NCI-H1417 (cell line): ENCODE results near the gene LEP.
"Not testable (repeated sequence)": the region's sequence is repeated elsewhere in the genome, so short reads cannot be mapped to it uniquely, and the experiment has no call there.

Experiments
- DNase-seq, 3 experiments: peaks; one replicate each; lab custom pipeline; 2025; lab: John Stamatoyannopoulos, UW

The LEP gene

DNA sequence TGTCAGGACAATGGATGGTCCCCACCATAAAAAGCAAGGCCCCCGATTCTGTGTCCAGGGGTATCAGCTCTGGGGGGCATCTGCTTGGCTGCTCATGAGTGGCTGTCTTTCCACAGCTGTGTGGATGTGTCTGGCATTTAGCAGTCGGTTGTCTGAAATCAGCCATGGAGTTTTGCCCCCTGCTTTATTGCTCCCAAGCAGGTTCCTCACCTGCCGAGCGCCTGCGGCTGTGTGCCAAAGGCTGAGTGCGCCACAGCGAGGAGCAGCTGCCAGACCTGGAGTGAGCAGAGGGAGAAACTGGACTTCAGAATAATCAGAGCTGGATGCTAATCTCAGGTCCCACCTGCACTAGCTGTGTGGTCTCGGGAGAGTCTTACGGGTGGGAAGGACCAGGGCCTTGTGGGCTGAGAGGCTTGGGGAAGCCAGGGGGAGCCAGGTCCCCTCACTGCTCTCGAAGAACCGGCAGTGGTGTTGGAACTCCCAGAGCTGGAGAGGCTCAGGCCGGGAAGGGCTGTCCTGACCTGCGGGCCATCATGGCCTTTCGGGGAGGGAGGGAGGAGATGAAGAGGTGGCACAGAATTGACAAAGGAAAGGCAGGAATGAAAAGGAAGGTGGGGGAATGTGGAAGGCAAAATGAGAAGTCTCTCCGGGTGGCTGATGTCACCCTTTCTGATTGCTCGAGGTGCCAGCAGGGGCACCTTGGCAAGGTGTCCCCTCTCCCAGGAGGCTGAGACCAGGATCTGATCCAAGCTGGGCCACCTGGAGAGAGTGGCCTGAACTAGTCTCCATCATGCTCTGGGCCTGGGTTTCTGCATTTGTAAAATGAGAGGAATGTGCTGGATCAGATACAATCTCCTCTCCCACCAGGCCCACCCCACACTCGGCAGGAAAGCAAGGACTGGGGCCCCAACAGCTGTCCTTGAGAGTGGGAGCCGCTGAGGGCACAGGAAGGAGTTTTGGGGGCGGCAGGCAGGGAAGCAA is 30.2 kb upstream of the LEP start:
- peak in 2 of 3 experiments; percentile 67 to 81 for DNase-seq

DNA sequence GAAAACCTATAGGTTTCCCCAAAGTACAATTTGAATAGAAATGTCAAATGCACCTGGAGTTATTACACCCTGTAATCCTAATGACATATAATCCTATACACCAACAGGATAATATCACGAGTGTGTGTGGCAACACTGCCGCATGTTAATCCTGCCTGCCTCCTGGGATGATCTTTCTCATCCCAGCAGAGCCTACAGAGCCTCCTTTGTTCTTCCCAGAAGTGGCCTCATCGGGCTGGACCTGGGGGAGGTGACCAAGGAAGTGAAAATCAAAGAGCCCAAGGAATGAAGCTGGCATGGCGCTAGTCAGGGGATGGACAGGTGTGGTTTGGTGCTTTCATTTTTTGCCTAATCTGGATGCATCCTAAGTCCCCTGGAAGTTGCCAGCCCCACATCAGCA is 29.5 kb upstream of the LEP start:
- DNase-seq, result no peak

DNA sequence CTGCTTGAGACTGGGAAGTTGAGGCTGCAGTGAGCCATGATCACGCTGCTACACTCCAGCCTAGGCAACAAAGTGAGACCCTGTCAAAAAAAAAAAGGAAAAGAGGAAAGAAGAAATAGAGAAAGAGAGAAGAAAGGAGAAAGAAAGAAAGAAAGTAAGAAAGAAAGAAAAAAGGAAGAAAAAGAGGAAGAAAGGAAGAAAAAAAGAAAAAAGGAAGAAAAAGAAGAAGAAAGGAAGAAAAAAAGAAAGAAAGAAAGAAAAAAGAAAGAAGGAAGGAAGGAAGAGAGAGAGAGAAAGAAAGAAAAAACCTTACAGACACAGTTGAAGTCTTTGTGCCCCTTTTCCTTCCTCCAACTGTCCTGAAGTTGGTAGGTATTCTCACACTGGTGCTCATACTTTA is 26.6 kb upstream of the LEP start:
- DNase-seq, result no peak

DNA sequence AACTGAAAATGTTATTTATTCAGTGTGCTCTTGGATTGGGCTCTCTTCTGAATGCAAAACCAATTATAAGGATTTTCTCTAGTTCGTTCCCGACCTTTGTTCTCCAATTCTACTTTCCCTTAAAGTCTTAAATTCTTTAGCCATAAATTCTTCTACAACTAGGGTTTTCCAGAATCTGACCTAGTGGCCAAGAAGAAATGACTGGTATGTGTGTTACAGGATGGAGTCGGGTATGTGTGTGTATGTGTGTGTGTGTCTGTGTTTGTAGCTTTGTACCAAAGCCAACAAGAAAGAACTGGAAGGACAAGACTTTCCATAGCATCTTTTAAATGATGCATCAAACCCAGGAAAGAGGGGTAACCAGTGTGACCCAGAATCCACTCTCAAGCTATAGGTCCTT is 25.8 kb upstream of the LEP start:
- DNase-seq, result no peak

- DNase-seq, result no peak
Observed at GRCh38 chr7:128215739-128216138, 25.3 kb upstream of the LEP start.

DNA sequence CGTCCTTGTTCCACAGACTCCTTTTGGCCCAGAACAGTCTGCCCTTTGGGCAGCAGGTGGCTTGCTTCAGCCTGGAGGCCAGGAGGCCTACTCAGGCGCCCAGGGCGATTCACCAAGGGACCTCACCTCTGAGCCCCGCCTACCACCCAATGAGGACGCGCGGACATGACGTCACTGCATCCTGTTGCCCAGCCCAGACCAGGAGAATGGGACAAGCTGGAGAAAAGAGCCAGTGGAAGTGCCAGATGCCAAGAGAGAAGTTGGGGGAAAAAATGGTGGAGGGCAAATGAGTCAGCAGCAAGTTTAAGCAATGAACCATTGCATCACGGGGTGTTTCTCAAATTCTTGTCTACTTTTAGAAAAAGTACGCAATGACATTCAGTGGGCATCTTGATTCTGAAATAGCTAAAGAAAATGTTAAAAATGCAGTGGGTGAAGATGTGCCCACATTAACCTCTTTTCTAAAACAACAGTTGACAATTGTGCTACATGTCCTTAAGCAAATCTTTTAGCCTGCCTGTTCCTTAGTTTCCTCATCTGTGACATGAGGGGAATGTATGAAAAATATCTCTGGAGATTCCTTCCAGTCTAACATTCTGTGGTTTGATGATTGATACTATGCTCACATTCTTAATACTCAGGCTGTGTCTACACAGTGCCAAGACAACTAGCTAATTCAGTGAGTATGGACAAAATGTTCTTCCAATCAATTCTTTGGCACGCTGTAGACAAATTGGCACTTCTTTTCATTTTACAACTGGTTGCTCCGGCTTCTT is 23.9 kb upstream of the LEP start:
- no peak for DNase-seq

DNA sequence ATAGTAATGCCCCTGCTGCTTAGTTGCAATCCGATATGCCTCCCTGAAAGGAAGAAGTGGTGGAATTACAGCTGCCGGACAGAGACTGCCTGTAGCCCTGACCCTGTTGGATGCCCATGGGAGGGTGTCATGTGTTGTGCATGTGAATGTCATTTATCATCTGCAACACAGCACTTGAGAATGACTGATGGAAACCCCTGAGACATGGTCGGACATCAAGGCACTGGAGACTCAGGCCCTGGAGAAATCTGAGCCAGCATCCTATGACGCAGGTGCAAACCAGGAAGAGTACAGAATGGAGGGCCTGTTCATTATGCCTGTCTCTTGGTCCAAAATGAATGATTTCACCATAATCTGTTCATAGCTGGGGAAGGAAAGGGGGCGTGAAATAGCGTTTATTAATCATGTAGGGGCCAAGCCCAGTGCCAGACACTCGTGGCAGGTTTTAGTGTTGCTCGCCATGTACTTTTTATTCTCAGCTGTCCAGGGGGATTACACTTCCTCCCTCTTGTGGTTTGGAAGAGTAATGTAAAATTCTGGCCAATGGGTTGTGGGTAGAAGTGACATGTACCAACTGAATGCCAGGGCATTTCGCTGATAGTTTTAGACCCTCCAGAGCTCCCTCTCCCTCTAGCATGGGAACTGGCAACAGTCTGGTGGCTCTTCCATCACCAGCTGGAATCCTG is 23.0 kb upstream of the LEP start:
- DNase-seq, result no peak

DNA sequence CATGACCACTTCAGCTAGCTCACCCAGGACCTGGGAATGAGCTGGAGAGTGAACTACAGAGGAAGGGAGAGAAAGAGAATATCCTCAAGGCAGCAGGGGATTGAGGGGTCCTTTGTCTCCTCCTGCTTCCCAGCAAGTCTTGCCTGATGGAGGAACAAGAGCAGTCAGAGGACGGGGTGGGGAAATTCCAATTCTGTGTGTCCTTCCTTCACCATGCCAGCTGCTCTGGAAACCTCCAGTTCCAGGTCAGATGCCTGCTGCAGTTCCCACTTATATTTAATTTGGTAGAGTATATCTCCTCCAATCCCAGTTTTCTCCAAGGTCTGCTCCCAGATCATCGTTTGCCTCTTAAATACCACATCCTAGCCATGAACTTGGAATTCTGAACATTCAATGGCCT is 21.4 kb upstream of the LEP start:
- DNase-seq, result no peak

DNA sequence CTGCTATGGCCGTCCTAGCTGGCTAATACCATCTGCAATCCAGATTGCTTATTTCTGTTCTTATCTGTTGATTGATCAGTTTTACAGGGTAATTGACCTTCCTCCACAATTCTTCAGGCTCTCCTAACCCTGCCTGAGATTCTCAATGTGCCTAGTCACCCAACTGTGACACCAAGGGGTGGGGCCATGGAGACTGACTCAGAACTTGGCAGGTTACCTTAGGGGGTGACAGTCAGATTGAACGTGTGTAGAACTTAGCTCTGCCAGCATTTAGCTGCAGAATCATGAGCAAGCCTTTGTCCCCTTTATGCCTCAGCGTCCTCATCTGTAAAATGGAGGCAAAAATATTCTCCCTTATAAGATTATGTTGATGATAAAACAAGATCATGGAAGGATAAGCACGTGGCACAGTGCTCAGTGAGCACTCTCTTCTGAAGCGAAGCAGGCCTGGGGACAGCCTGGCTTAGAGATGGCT is 19.1 kb upstream of the LEP start:
- no peak for DNase-seq

DNA sequence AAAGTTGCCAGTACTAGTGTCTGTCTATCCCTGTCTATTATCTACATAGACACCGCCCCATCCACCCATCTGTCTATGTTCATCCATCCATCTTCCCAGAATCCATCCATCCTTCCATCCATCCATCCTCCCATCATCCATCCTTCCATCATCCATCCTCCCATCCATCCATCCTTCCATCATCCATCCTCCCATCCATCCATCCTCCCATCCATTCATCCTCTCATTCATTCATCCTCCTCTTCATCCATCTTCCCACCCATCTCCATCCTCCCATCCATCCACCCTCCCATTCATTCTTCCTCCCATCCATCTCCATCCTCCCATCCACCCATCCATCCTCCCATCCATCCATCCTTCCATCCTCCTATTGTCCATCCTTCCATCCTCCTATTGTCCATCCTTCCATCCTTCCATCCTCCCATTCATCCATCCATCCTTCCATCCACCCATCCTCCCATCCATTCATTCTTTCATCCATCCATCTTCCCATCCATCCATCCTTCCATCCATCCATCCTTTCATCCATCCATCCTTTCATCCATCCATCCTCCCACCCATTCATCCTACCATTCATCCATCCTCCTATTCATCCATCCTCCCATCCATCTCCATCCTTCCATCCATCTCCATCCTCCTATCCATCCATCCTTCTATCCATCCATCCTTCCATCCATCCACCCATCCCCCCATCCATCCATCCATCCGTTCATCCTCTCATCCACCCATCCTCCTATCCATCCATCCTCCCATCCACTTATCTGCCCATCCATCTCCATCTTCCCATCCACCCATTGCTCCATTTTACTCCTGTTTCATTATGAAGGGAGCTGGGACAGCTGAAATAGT is 14.7 kb upstream of the LEP start:
- DNase-seq, result no peak

GRCh38 chr7:128227271-128227670 is 13.8 kb upstream of the LEP start:
- no peak for DNase-seq

GRCh38 chr7:128231021-128231420 is 10.1 kb upstream of the LEP start:
- DNase-seq, result no peak

GRCh38 chr7:128231677-128232076 is 9.4 kb upstream of the LEP start:
- DNase-seq, result no peak

GRCh38 chr7:128233471-128233870 is 7.6 kb upstream of the LEP start:
- DNase-seq, result no peak

GRCh38 chr7:128234476-128235026 is 6.5 kb upstream of the LEP start:
- DNase-seq, result no peak

DNA sequence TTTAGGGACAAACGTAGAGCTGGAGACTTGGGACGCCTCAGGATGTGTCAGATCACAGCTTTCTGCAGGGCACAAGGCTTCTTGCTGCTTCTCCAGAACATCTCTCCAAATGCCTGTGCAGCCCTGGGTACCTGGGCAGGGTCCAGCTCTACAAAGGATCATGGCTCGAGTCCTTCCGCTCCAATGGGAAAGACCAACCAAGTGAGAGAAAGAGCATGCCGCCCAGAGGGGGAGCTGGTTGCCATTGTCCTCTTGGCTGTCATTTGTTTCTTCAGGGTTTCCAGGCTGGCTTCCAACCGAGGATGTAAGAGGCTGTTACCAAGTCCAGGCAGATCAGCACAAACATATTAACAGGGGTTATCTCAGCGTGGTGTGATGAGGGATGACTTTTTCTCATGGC is 5.6 kb upstream of the LEP start:
- no peak for DNase-seq

DNA sequence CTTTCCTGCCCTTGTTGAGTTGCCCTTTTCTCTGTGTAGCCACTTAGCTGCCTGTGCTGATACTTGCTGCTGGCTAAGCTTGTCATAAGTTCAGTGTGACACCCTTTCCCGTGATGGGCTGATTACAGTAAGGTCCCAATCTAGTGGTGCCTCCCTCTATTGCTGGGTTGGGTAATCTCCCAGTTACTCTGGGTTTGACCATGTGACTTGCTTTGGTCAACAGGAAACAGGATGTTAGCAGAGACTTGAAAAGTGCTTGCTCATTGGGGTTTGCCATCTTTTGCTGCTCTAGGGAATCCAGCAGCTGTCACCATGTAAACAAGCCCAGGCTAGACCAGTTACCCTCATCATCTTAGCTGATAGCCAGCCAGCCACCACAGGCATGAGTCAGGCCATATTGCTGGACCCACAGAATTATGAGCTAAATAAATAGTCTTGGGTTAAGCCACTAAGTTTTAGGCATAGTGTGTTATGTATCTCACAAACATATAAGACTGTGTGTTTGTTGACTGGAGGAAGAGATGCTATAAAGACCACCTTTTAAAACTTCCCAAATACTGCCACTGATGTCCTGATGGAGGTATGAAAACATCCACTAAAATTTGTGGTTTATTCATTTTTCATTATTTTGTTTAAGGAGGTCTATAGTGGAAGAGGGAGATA is 4.0 kb upstream of the LEP start:
- peak in 2 of 3 experiments; percentile 26 to 45 for DNase-seq

GRCh38 chr7:128239146-128239545 is 1.9 kb upstream of the LEP start:
- not testable (repeated sequence) for DNase-seq

- no peak for DNase-seq
Observed at GRCh38 chr7:128242661-128243060, 1.6 kb downstream of the LEP start.

GRCh38 chr7:128243273-128243672 is 2.2 kb downstream of the LEP start:
- DNase-seq, result no peak

- no peak for DNase-seq
Observed at GRCh38 chr7:128244861-128245260, 3.8 kb downstream of the LEP start.
